ENCODE measurements around the gene TREH. TPM values are rescaled to one million over a fixed set of nuclear protein-coding genes. Genes with fewer than 3 reads are reported as not detected.
"Not testable (repeated sequence)": the region's sequence is repeated elsewhere in the genome, so short reads cannot be mapped to it uniquely, and the experiment has no call there.

TREH gene
- total and polyA plus RNA-seq, 8 donors: 0.45 to 2.2 (median 1.1) TPM; not detected in 4

DNA sequence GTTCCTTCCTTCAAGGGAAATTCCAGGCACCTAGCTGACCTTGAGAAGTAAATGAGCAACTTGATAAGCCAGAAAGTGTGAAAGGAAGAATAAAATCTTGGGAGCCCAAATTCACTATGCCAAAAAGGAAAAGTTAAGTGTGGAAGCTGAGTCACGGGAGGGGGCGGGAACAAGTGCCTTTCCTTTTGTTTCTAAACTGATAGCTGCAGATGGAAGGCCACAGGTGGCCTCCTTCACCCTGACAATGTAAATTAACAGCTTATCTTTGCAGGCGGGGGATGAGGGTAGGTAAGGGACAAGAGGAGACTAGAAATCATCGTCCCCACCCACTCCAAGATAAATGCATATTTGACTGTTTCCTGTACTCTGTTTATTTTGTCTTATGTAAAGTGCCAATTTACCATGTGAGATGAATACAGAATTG, 36.4 kb upstream of the TREH start:
- intact Hi-C loops (cut with DNase I; ENCODE audit: low total_unique reads): no loop called here
- H3K27me3 ChIP-seq: no peaks in the 10 kb centered on the region
- H3K4me3 ChIP-seq: no peak overlapping the region
- H3K27ac ChIP-seq: peak overlapping the region in 3 of 5 donors; percentile 33 to 56 (median 34)
- TF ChIP-seq, protein P1, sequence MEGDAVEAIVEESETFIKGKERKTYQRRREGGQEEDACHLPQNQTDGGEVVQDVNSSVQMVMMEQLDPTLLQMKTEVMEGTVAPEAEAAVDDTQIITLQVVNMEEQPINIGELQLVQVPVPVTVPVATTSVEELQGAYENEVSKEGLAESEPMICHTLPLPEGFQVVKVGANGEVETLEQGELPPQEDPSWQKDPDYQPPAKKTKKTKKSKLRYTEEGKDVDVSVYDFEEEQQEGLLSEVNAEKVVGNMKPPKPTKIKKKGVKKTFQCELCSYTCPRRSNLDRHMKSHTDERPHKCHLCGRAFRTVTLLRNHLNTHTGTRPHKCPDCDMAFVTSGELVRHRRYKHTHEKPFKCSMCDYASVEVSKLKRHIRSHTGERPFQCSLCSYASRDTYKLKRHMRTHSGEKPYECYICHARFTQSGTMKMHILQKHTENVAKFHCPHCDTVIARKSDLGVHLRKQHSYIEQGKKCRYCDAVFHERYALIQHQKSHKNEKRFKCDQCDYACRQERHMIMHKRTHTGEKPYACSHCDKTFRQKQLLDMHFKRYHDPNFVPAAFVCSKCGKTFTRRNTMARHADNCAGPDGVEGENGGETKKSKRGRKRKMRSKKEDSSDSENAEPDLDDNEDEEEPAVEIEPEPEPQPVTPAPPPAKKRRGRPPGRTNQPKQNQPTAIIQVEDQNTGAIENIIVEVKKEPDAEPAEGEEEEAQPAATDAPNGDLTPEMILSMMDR (IDR thresholded peaks at IDR 0.05): no peak
- no peak for TF ChIP-seq POLR2AphosphoS5 (IDR thresholded peaks at IDR 0.05)
- TF ChIP-seq POLR2A (IDR thresholded peaks at IDR 0.05): no peak
- TF ChIP-seq EP300 (IDR thresholded peaks at IDR 0.05): no peak
- H3K9me3 ChIP-seq: no peaks in the 10 kb centered on the region
- WGBS, 5 donors: 26 to 36% (median 27%) methylated on average over 4 of the region's 4 CpGs
- peaks cover 0 to 12% (median 8%) of the 10 kb centered on the region in 4 donors for H3K4me1 ChIP-seq
- H3K36me3 ChIP-seq: no peaks in the 10 kb centered on the region
- peak in 1 of 2 donors; percentile 40 for DNase-seq

DNA sequence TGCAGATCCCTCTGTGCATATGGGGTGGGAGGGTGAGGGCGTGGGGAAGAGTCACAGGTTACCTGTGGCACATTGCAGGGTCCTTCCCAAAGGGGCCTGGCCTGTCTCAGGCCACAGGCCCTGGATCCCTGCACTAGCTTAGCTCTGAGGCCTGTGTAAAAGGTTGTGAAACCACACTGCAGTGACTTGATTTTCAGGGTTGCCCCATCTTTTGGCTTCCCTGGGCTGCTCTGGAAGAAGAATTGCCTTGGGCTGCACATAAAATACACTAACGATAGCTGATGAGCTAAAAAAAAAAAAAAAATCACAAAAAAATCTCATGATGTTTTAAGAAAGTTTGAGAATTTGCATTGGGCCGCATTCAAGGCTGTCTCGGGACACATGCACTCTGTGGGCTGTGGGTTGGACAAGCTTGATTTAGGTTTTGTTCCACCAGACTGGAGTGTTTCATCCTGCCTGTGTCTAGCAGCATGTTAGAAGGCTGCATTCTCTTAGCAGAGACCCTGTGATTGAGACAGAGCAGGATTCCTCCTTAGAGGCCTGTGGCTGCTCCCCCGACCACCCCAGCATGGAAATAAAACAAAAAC, 35.9 kb upstream of the TREH start:
- Histone ChIP-seq H3K4me3 (no peak overlapping the region), H3K4me1 (peaks cover 0 to 12% (median 8%) of the 10 kb centered on the region in 4 donors), H3K27me3 (no peaks in the 10 kb centered on the region), H3K36me3 (no peaks in the 10 kb centered on the region), H3K9me3 (no peaks in the 10 kb centered on the region), H3K27ac (peak overlapping the region in 3 of 5 donors; percentile 33 to 56 (median 34))
- 65 to 81% (median 71%) methylated on average over 5 of the region's 5 CpGs for WGBS, 5 donors
- DNase-seq: no peak
- TF ChIP-seq EP300 (IDR thresholded peaks at IDR 0.05): no peak
- TF ChIP-seq, protein P1 (IDR thresholded peaks at IDR 0.05): no peak
- TF ChIP-seq POLR2A (IDR thresholded peaks at IDR 0.05): no peak
- no peak for TF ChIP-seq POLR2AphosphoS5 (IDR thresholded peaks at IDR 0.05)
- intact Hi-C loops (cut with DNase I; ENCODE audit: low total_unique reads): no loop called here

DNA sequence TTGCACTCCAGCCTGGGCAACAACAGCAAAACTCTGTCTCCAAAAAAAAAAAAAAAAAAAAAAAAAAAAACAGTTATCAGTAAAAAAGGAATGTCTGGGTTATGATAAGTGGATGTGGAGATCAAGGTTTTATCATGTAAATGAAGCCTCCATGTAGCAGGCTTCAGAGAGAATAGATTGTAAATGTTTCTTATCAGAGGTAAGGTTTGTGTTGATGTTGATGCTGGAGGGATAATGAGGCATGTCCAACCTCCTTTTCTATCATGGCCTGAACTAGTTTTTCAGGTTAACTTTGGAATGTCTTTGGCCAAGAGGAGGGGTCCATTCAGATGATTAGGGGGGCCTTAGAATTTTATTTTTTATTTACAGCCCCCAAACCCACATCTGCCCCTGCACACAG, 35.4 kb upstream of the TREH start:
- TF ChIP-seq EP300 (IDR thresholded peaks at IDR 0.05) (no peak), POLR2A (IDR thresholded peaks at IDR 0.05) (no peak), POLR2AphosphoS5 (IDR thresholded peaks at IDR 0.05) (no peak)
- TF ChIP-seq, protein P1 (IDR thresholded peaks at IDR 0.05): no peak
- intact Hi-C loops (cut with DNase I; ENCODE audit: low total_unique reads): no loop called here
- H3K4me3 ChIP-seq: no peak overlapping the region
- DNase-seq: no peak
- no peak overlapping the region for H3K27ac ChIP-seq
- peaks cover 0 to 12% (median 8%) of the 10 kb centered on the region in 4 donors for H3K4me1 ChIP-seq
- no peaks in the 10 kb centered on the region for H3K36me3 ChIP-seq
- no peaks in the 10 kb centered on the region for H3K27me3 ChIP-seq
- no peaks in the 10 kb centered on the region for H3K9me3 ChIP-seq

DNA sequence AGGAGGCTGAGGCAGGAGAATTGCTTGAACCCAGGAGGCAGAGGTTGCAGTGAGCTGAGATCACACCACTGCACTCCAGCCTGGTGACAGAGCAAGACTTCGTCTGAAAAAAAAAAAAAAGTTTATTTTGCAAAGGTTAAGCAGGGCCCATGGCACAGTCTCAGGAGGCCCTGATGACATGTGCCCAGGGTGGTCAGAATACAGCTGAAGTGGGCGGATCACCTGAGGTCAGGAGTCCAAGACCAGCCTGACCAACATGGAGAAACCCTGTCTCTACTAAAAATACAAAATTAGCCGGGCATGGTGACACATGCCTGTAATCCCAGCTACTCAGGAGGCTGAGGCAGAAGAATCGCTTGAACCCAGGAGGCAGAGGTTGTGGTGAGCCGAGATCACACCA, 35.0 kb upstream of the TREH start:
- H3K36me3 ChIP-seq; H3K27me3 ChIP-seq; H3K4me3 ChIP-seq; intact Hi-C loops (cut with DNase I; ENCODE audit: low total_unique reads); H3K9me3 ChIP-seq; H3K27ac ChIP-seq; DNase-seq: not testable (repeated sequence)
- H3K4me1 ChIP-seq: peaks cover 0 to 12% (median 8%) of the 10 kb centered on the region in 4 donors
- 81 to 96% (median 89%) methylated on average over 5 of the region's 5 CpGs for WGBS, 5 donors

DNA sequence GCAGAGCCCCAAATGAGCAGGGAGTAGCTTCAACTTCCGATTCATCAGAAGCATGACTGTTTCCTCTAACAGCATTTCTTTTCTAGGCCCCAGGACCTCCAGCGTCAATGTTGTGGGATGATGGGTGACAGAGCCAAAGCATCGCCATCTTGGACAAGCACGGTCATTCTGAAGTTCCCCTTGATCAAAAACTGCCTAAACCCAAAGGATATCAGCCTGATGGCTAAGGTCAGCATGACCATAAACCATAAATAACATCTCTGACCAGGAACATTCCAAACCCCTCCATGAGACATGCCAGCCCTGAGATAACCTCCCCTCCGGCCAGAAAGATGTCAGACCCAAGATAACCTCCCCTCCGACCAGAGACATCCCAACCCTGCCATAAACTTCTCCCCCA, 28.8 kb upstream of the TREH start:
- intact Hi-C loops (cut with DNase I; ENCODE audit: low total_unique reads): no loop called here

More for the DNA sequence above, 28.8 kb upstream of the TREH start:
- Histone ChIP-seq H3K36me3 (no peaks in the 10 kb centered on the region), H3K4me1 (no peaks in the 10 kb centered on the region), H3K27ac (no peak overlapping the region), H3K27me3 (no peaks in the 10 kb centered on the region), H3K9me3 (no peaks in the 10 kb centered on the region), H3K4me3 (no peak overlapping the region)
- no peak for TF ChIP-seq POLR2A (IDR thresholded peaks at IDR 0.05)
- TF ChIP-seq EP300 (IDR thresholded peaks at IDR 0.05): no peak
- TF ChIP-seq POLR2AphosphoS5 (IDR thresholded peaks at IDR 0.05): no peak
- TF ChIP-seq, protein P1 (IDR thresholded peaks at IDR 0.05): no peak
- 82 to 93% (median 84%) methylated on average over 6 of the region's 6 CpGs for WGBS, 5 donors
- DNase-seq: no peak

Data from stomach (tissue), 9 donors.